GM12878 (cell line): ENCODE results near the gene SLC9B1. TPM values are rescaled to one million over a fixed set of nuclear protein-coding genes. Genes with fewer than 3 reads are reported as not detected.

Experiments used
- ATAC-seq: fragments of 200-7000 bp; cut with Tn5 transposase; 3 replicates; pipeline ENCODE4 v1.9.1; 2020; ENCODE audit warnings: mild to moderate bottlenecking, moderate library complexity
- BruUV-seq: library from RNA; stranded (reverse); fragments of 400-500 nt; replicated peaks from 2 replicates; lab custom pipeline; 2021; lab: Mats Ljungman, UMichigan
- CTCF ChIA-PET: fragments of 300-600 bp; sonication (Branson Sonifier 250); formaldehyde crosslinking; extraction: SDS; loops from one replicate; lab custom pipeline; 2021; ENCODE audit warnings: inconsistent platforms; lab: Yijun Ruan, JAX
- POLR2A ChIA-PET: fragments of 350-600 bp; formaldehyde crosslinking; extraction: SDS; loops from one replicate; lab custom pipeline; 2021; ENCODE audit warnings: inconsistent platforms; lab: Charles Lee
- RAD21 ChIA-PET: fragments of 300-600 bp; sonication (Branson Sonifier 250); formaldehyde crosslinking; loops from one replicate; lab custom pipeline; 2023; ENCODE audit warnings: antibody characterized with exemption; ENCODE audit not compliant: unreplicated experiment; lab: Charles Lee
- SMC1A ChIA-PET: fragments of 300-600 bp; sonication (Branson Sonifier 250); formaldehyde crosslinking; loops from one replicate; lab custom pipeline; 2023; ENCODE audit not compliant: unreplicated experiment, uncharacterized antibody; lab: Charles Lee
- DNase-seq: peaks from one replicate; pipeline ENCODE4 v3.0.0-alpha.2; 2011; ENCODE audit warnings: low read depth, low spot score
- FAIRE-seq: peaks from 3 replicates; lab custom pipeline; 2011; peaks lifted over from hg19 to GRCh38; lab: Jason Lieb, UNC
- H2AFZ ChIP-seq: 2 replicates; pipeline ENCODE4 v1.6.0; 2011; ENCODE audit warnings: low read depth, low read length, control low read depth; ENCODE audit not compliant: control insufficient read depth
- H3K27ac ChIP-seq: 2 replicates; pipeline ENCODE4 v1.5.1; 2011; ENCODE audit warnings: control low read depth; ENCODE audit not compliant: control insufficient read depth, insufficient read depth
- H3K27me3 ChIP-seq, 2 experiments: replicated peaks in 1 of 2; 2 replicates each; pipeline versions ENCODE4 v1.6.0 to v1.6.1; 2011; ENCODE audit warnings: low read length in 1 of 2; ENCODE audit not compliant: control insufficient read depth in 2 of 2, insufficient read depth in 2 of 2
- H3K36me3 ChIP-seq, 2 experiments: 2 replicates each; pipeline ENCODE4 v1.5.1; 2011; ENCODE audit warnings: low read length in 1 of 2; ENCODE audit not compliant: control insufficient read depth in 2 of 2, insufficient read depth in 2 of 2
- H3K4me1 ChIP-seq: 2 replicates; pipeline ENCODE4 v1.6.1; 2011; ENCODE audit warnings: mild to moderate bottlenecking, low read length, moderate library complexity, mixed read lengths; ENCODE audit not compliant: control insufficient read depth, insufficient read depth
- H3K4me2 ChIP-seq: 2 replicates; pipeline ENCODE4 v1.6.0; 2011; ENCODE audit warnings: control low read depth; ENCODE audit not compliant: control insufficient read depth, insufficient read depth
- H3K4me3 ChIP-seq: fragments of 200-600 bp; sonication (generic); 2 replicates; pipeline ENCODE4 v1.5.1; 2016
- H3K79me2 ChIP-seq: 2 replicates; pipeline ENCODE4 v1.6.0; 2011; ENCODE audit warnings: low read length; ENCODE audit not compliant: control insufficient read depth, insufficient read depth
- H3K9ac ChIP-seq: 2 replicates; pipeline ENCODE4 v1.8.0; 2011; ENCODE audit warnings: low read length, control low read depth, mixed read lengths; ENCODE audit not compliant: control insufficient read depth, insufficient read depth
- H3K9me3 ChIP-seq: replicated peaks from 3 replicates; pipeline ENCODE4 v1.5.1; 2011; ENCODE audit warnings: mild to moderate bottlenecking, low read length; ENCODE audit not compliant: control insufficient read depth, insufficient read depth
- H4K20me1 ChIP-seq: 2 replicates; pipeline ENCODE4 v1.6.0; 2011; ENCODE audit not compliant: control insufficient read depth, insufficient read depth
- BMI1 ChIP-seq: fragments of 450-650 bp; IDR thresholded peaks from 2 replicates; pipeline ENCODE4 v1.6.1; 2016; ENCODE audit warnings: mild to moderate bottlenecking, moderate library complexity, borderline replicate concordance
- CBX5 ChIP-seq: sonication (generic); IDR thresholded peaks from 2 replicates; pipeline ENCODE4 v1.6.1; 2016; ENCODE audit warnings: low read depth, moderate library complexity, mild to moderate bottlenecking, inconsistent platforms
- KLF5 ChIP-seq: fragments of 450-650 bp; IDR thresholded peaks from 2 replicates; pipeline ENCODE4 v1.6.1; 2014; ENCODE audit warnings: mild to moderate bottlenecking; ENCODE audit not compliant: partially characterized antibody
- MAX ChIP-seq: IDR thresholded peaks from 2 replicates; pipeline ENCODE4 v1.6.1; 2012; ENCODE audit warnings: low read depth, low read length, improper control_type of control experiment
- PBX3 ChIP-seq: IDR thresholded peaks from 2 replicates; pipeline ENCODE4 v1.6.1; 2011; ENCODE audit warnings: mild to moderate bottlenecking, low read depth, low read length, moderate library complexity; ENCODE audit not compliant: insufficient replicate concordance
- SKIL ChIP-seq: fragments of 450-650 bp; IDR thresholded peaks from 2 replicates; pipeline ENCODE4 v1.6.1; 2017; ENCODE audit warnings: mild to moderate bottlenecking, low read depth, inconsistent platforms; ENCODE audit not compliant: poor library complexity, severe bottlenecking
- SMAD5 ChIP-seq: IDR thresholded peaks from 2 replicates; pipeline ENCODE4 v1.6.1; 2016; ENCODE audit warnings: antibody characterized with exemption, low read depth
- SPI1 ChIP-seq: IDR thresholded peaks from 2 replicates; pipeline ENCODE4 v1.6.1; 2011; ENCODE audit warnings: low read depth, mild to moderate bottlenecking, low read length, moderate library complexity, borderline replicate concordance; ENCODE audit not compliant: insufficient read depth
- YBX1 ChIP-seq: fragments of 450-650 bp; IDR thresholded peaks from 2 replicates; pipeline ENCODE4 v1.6.1; 2016; ENCODE audit warnings: antibody characterized with exemption
- ZNF274 ChIP-seq: IDR thresholded peaks from one replicate; pipeline ENCODE4 v1.8.0; 2011; ENCODE audit not compliant: insufficient read length, insufficient read depth
- ZNF384 ChIP-seq: IDR thresholded peaks from 2 replicates; pipeline ENCODE4 v1.6.1; 2012; ENCODE audit warnings: low read depth, mild to moderate bottlenecking, low read length, improper control_type of control experiment, borderline replicate concordance
- WGBS: methylation state at CpG from one replicate; pipeline ENCODE4 v1.1.6; 2016; ENCODE audit warnings: low lambda C conversion rate; ENCODE audit not compliant: insufficient replicate concordance, insufficient coverage; ENCODE audit errors: missing lambda C conversion rate; 5-methylcytosine and 5-hydroxymethylcytosine counted together
- in situ Hi-C: fragments of 300-500 bp; cut with MboI; formaldehyde crosslinking; loops from 9 replicates; pipeline ENCODE4 v1.14.3; 2018; ENCODE audit warnings: mixed read lengths
- intact Hi-C: fragments of 100-400 bp; cut with micrococcal nuclease; formaldehyde crosslinking; loops from one replicate; pipeline ENCODE4 v1.14.2; 2022; ENCODE audit not compliant: unreplicated experiment
- polyA plus RNA-seq, 11 experiments: library from polyadenylated mRNA; depleted of rRNA in 4 of 11; unstranded in 6 of 11; stranded (reverse) in 5 of 11; fragments of >200 nt; fragmentation: Nextera tagmentation in 4 of 11; fragmentation: Illumina TruSeq in 1 of 11; extraction: Ambion mirVana in 4 of 11; extraction: Trizol in 1 of 11; gene quantifications; 1 replicate in 1 of 11; 2 replicates in 10 of 11; pipeline versions ENCODE4 v1.2.1 to v1.2.3, GENCODE V29; 2011 to 2016; ENCODE audit warnings: inconsistent platforms in 2 of 11, missing spikeins in 2 of 11, low read depth in 1 of 11
- total RNA-seq, 4 experiments: library from RNA; depleted of rRNA in 3 of 4; stranded (reverse); fragments of >200 nt in 3 of 4; fragmentation: Illumina TruSeq in 1 of 4; extraction: Trizol in 1 of 4; gene quantifications; 2 replicates each; pipeline versions ENCODE4 v1.2.1 to v1.2.3, GENCODE V29; 2013 to 2021

SLC9B1 gene
- total and polyA plus RNA-seq, 10 of the 15 experiments (the other 5 are each of a cell fraction or from before 2014, with no cell fraction given): 1.0 to 3.5 (median 1.8) TPM

DNA sequence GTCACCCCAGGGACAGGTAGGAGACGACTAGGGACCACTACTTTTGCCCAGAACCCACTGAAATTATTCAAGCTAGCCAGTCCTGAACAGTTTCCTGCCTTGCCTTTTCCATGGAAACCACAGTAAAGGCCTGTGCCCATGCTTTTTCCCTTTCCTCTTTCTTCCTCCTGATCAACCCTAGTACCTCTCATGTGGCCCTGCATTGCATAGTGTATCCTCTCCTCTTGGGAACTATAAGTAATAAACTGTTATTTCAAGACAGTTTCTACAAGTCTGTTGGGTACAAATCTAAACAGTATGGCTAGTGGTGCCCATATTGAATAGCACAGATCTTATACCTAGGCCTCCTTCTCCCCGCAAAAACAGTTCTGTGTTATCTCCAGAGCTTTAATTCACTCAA, 136.2 kb downstream of the SLC9B1 start:
- H3K9me3 ChIP-seq: no peaks in the 10 kb centered on the region
- ChIA-PET POLR2A (interaction anchor here (1.6 kb wide), 1 partner anchor 10 kb away, joined by 5 read pairs; no protein-coding TSS in a partner anchor), SMC1A (interaction anchor here (2.6 kb wide), 1 partner anchor 11 kb away, joined by 8 read pairs; no protein-coding TSS in a partner anchor), CTCF (no interaction called here), RAD21 (interaction anchor here (1.6 kb wide), 1 partner anchor 14 kb away, joined by 4 read pairs; the partner anchor contains the start of gene CISD2)
- no peak overlapping the region for H3K27ac ChIP-seq
- no peak for TF ChIP-seq SPI1
- no peak for TF ChIP-seq ZNF274
- no peak for TF ChIP-seq BMI1
- no peak for TF ChIP-seq MAX
- TF ChIP-seq YBX1: no peak
- no peak for TF ChIP-seq CBX5
- no peak for TF ChIP-seq KLF5
- no peak for TF ChIP-seq ZNF384
- TF ChIP-seq SMAD5: no peak
- TF ChIP-seq PBX3: no peak
- TF ChIP-seq SKIL: no peak
- intact Hi-C loops (no loop called here), in situ Hi-C loops (no loop called here)
- no peaks in the 10 kb centered on the region; a peak in 1 of 4 replicates for H3K36me3 ChIP-seq
- no peaks in the 10 kb centered on the region for H3K27me3 ChIP-seq
- FAIRE-seq (no peak), DNase-seq (no peak), ATAC-seq (no peak)
- H3K4me1 ChIP-seq: no peaks in the 10 kb centered on the region
- no TSS peak for BruUV-seq
- H3K4me2 ChIP-seq: no peak overlapping the region
- H3K4me3 ChIP-seq: no peak overlapping the region
- no peaks in the 10 kb centered on the region for H4K20me1 ChIP-seq
- 79% methylated on average over 2 of the region's 2 CpGs for WGBS
- H3K79me2 ChIP-seq: no peaks in the 10 kb centered on the region; the same call in none of the 2 replicates
- no peak overlapping the region for H3K9ac ChIP-seq
- H2AFZ ChIP-seq: no peak overlapping the region
